PFSK-1 (cell line): Measurements from ENCODE around the gene SENP7.

Experiments used
- FOXP2 ChIP-seq: optimal IDR thresholded peaks from 2 replicates; pipeline ENCODE3; 2011; ENCODE audit warnings: borderline replicate concordance, control low read depth, inconsistent platforms; ENCODE audit not compliant: insufficient read depth; ENCODE audit errors: extremely low read length, extremely low read depth
- POLR2AphosphoS5 ChIP-seq: IDR thresholded peaks from 2 replicates; pipeline ENCODE4 v1.6.1; 2012; ENCODE audit warnings: low read depth, mild to moderate bottlenecking, control low read depth, low read length, moderate library complexity
- REST ChIP-seq, 2 experiments: IDR thresholded peaks; 2 replicates each; pipeline versions ENCODE4 v1.6.1 to v1.8.0; 2011 to 2012; ENCODE audit warnings: low read depth in 2 of 2, low read length in 2 of 2, control low read depth in 1 of 2, inconsistent platforms in 1 of 2, mild to moderate bottlenecking in 1 of 2, moderate library complexity in 1 of 2; ENCODE audit not compliant: insufficient read depth in 1 of 2
- SIN3A ChIP-seq: IDR thresholded peaks from 2 replicates; pipeline ENCODE4 v1.6.1; 2012; ENCODE audit warnings: mild to moderate bottlenecking, low read length, moderate library complexity, borderline replicate concordance; ENCODE audit not compliant: insufficient read depth
- TAF1 ChIP-seq: IDR thresholded peaks from 2 replicates; pipeline ENCODE4 v1.6.1; 2012; ENCODE audit warnings: low read length, control low read depth, borderline replicate concordance; ENCODE audit not compliant: insufficient read depth

Gene SENP7

GRCh38 chr3:101461451-101461850 is 51.6 kb downstream of the SENP7 start:
- no peak for TF ChIP-seq SIN3A
- no peak for TF ChIP-seq FOXP2
- TF ChIP-seq POLR2AphosphoS5 = no peak
- no peak for TF ChIP-seq REST (IDR thresholded peaks at IDR 0.05; ENCODE audit: insufficient read depth in 1 of 2, low read depth in 2 of 2, low read length in 2 of 2)
- no peak for TF ChIP-seq TAF1

- no peak for TF ChIP-seq POLR2AphosphoS5
- TF ChIP-seq REST (IDR thresholded peaks at IDR 0.05; ENCODE audit: insufficient read depth in 1 of 2, low read depth in 2 of 2, low read length in 2 of 2) = no peak
- no peak for TF ChIP-seq TAF1
- TF ChIP-seq SIN3A = no peak
- no peak for TF ChIP-seq FOXP2
Measured at GRCh38 chr3:101458387-101458786, 54.6 kb downstream of the SENP7 start.

- TF ChIP-seq SIN3A = no peak
- TF ChIP-seq TAF1 = no peak
- no peak for TF ChIP-seq REST (IDR thresholded peaks at IDR 0.05; ENCODE audit: insufficient read depth in 1 of 2, low read depth in 2 of 2, low read length in 2 of 2)
- TF ChIP-seq FOXP2 = no peak
- no peak for TF ChIP-seq POLR2AphosphoS5
Measured at GRCh38 chr3:101454629-101455028, 58.4 kb downstream of the SENP7 start.

- no peak for TF ChIP-seq FOXP2
- no peak for TF ChIP-seq SIN3A
- no peak for TF ChIP-seq TAF1
- TF ChIP-seq REST (IDR thresholded peaks at IDR 0.05; ENCODE audit: insufficient read depth in 1 of 2, low read depth in 2 of 2, low read length in 2 of 2) = no peak
- no peak for TF ChIP-seq POLR2AphosphoS5
Measured at GRCh38 chr3:101453961-101454360, 59.1 kb downstream of the SENP7 start.

- TF ChIP-seq POLR2AphosphoS5 = no peak
- no peak for TF ChIP-seq SIN3A
- no peak for TF ChIP-seq FOXP2
- no peak for TF ChIP-seq TAF1
- TF ChIP-seq REST (IDR thresholded peaks at IDR 0.05; ENCODE audit: insufficient read depth in 1 of 2, low read depth in 2 of 2, low read length in 2 of 2) = no peak
Measured at GRCh38 chr3:101433652-101434051, 79.4 kb downstream of the SENP7 start.
